ENCODE data around the gene CDC42EP5. TPM values are rescaled to one million over a fixed set of nuclear protein-coding genes. Genes with fewer than 3 reads are reported as not detected.
A peak's percentile ranks its signal among the peaks of the same experiment; 100 is the strongest.

Gene CDC42EP5
- total and polyA plus RNA-seq, 10 of the 15 experiments (the other 5 are each of a cell fraction or from before 2014, with no cell fraction given), result 0.42 to 1.8 (median 1.4) TPM; not detected in 6

DNA sequence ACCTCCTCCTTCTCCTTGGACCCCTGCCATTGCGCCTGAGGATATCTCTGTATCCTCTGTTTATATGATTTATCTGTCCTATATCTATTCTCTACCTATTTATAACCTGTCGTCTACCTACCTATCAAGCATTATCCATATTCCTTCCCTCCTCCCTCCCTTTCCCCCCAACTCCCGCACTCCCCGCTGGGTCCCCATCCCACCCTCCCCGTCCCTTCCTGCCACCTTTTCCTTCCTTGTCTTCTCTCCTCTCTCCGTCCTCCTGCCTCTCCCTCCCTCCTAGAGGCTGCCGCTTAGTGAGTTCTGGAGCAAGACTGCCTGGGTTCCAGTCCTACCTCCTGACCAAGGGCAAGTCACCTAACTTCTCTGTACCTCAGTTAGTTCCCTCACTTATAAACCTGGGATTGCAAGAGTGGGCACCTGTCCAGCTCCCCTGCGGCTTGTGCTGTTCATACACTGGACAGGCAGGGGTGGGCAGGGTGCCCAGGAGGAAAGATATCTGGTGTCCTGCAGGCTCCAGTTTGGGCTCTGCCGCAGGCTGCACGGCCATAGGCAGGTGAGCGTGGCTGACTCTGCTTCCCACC is 41.7 kb downstream of the CDC42EP5 start:
- CTCF ChIA-PET, result no interaction called here
- H3K9ac ChIP-seq (ENCODE audit: control insufficient read depth, insufficient read depth, low read length), result no peak overlapping the region
- H3K36me3 ChIP-seq (ENCODE audit: control insufficient read depth in 2 of 2, insufficient read depth in 2 of 2, low read length in 1 of 2), result no peaks in the 10 kb centered on the region; a peak in 1 of 4 replicates
- no peak for ATAC-seq
- in situ Hi-C loops (cut with MboI), result no loop called here
- POLR2A ChIA-PET, result interaction anchor here (1.0 kb wide), 2 partner anchors 15 to 17 kb away, joined by 3 read pairs; partner anchors contain the start of gene LENG8
- RAD21 ChIA-PET (ENCODE audit: unreplicated experiment), result no interaction called here
- H3K9me3 ChIP-seq (replicated peaks; ENCODE audit: control insufficient read depth, insufficient read depth, low read length), result no peaks in the 10 kb centered on the region
- no peak for DNase-seq (ENCODE audit: low read depth, low spot score)
- no peak overlapping the region for H3K4me2 ChIP-seq (ENCODE audit: control insufficient read depth, insufficient read depth)
- no peak overlapping the region for H2AFZ ChIP-seq (ENCODE audit: control insufficient read depth, low read depth, low read length)
- SMC1A ChIA-PET (ENCODE audit: uncharacterized antibody, unreplicated experiment), result no interaction called here
- H3K27ac ChIP-seq (ENCODE audit: control insufficient read depth, insufficient read depth), result no peak overlapping the region
- no peaks in the 10 kb centered on the region; the same call in 1 of the 2 replicates for H4K20me1 ChIP-seq (ENCODE audit: control insufficient read depth, insufficient read depth)
- no peak for FAIRE-seq
- TF ChIP-seq KAT2A (conservative IDR thresholded peaks at IDR 0.05; ENCODE audit: control insufficient read depth, low read depth, low read length), result no peak
- intact Hi-C loops (cut with micrococcal nuclease; ENCODE audit: unreplicated experiment), result no loop called here
- H3K4me3 ChIP-seq, result no peak overlapping the region
- H3K79me2 ChIP-seq (ENCODE audit: control insufficient read depth, insufficient read depth, low read length), result no peaks in the 10 kb centered on the region
- BruUV-seq (replicated peaks), result no TSS peak
- 96% methylated on average over 4 of the region's 11 CpGs for WGBS (ENCODE audit: insufficient coverage, insufficient replicate concordance, low lambda C conversion rate, missing lambda C conversion rate)
- H3K27me3 ChIP-seq (replicated peaks in 1 of 2; ENCODE audit: control insufficient read depth in 2 of 2, insufficient read depth in 2 of 2, low read length in 1 of 2), result no peaks in the 10 kb centered on the region; a peak in 1 of 4 replicates
- H3K4me1 ChIP-seq (ENCODE audit: control insufficient read depth, insufficient read depth, low read length), result no peaks in the 10 kb centered on the region

DNA sequence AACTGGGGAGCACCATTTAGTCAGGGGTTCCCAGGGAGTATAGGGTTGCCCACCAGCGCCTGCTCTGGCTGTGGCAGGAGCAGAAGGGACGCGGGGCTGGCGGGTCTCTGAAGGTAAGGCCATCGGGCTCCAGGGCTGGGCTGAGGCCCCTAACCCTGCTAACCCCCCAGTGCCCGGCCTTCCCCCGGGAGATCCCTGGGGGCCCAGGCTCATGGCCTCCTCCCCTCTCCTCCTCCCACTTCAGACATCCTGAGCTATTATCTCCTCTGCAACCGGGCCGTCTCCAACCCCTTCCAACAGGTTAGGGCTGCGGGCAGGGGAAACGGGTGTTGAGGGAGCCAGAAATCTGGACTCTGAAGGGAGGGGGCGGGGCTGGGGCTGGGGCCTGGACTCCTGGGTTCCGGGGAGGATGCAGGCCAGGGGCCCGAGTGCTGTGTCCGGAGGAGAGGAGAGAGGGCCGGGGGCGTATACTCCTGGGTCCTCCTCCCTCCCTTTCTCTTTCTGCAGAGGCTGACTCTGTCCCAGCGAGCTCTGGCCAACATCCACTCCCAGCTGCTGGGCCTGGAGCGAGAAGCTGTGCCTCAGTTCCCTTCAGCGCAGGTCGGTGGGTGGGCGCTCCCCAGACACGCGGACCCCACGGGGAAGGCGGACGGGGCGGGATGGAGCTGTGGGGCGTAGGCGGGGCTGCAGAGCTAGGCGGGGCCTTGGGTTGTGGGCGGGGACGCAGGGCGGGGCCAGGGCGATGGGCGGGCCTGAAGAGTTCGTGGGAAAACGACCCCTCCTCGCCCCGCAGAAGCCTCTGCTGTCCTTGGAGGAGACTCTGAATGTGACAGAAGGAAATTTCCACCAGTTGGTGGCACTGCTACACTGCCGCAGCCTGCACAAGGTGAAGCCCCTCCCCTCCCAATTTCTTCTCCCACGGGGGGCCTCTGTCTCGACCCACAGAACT is 42.5 kb downstream of the CDC42EP5 start:
- DNase-seq (ENCODE audit: low read depth, low spot score) (no peak), FAIRE-seq (no peak), ATAC-seq (peak; percentile 89)
- TF ChIP-seq DPF2 (IDR thresholded peaks at IDR 0.05) (no peak), POLR2A (IDR thresholded peaks at IDR 0.05; ENCODE audit: low read depth, low read length) (peak; percentile 31; the same call in 1 of the 2 replicates), CTCF (IDR thresholded peaks at IDR 0.05 in 2 of 3, conservative IDR thresholded peaks at IDR 0.05 in 1 of 3; ENCODE audit: control insufficient read depth in 2 of 3, extremely low read depth in 1 of 3, insufficient read depth in 1 of 3, low read depth in 3 of 3, low read length in 3 of 3) (peak in 1 of 3 experiments; percentile 38; a peak in 1 of 6 replicates)
- Histone ChIP-seq H3K4me3 (no peak overlapping the region), H3K27ac (ENCODE audit: control insufficient read depth, insufficient read depth) (no peak overlapping the region), H3K4me1 (ENCODE audit: control insufficient read depth, insufficient read depth, low read length) (no peaks in the 10 kb centered on the region), H3K27me3 (replicated peaks in 1 of 2; ENCODE audit: control insufficient read depth in 2 of 2, insufficient read depth in 2 of 2, low read length in 1 of 2) (no peaks in the 10 kb centered on the region; a peak in 1 of 4 replicates), H3K4me2 (ENCODE audit: control insufficient read depth, insufficient read depth) (peak overlapping the region; percentile 71; the same call in 1 of the 2 replicates), H3K79me2 (ENCODE audit: control insufficient read depth, insufficient read depth, low read length) (no peaks in the 10 kb centered on the region), H2AFZ (ENCODE audit: control insufficient read depth, low read depth, low read length) (no peak overlapping the region), H3K9ac (ENCODE audit: control insufficient read depth, insufficient read depth, low read length) (no peak overlapping the region), H3K9me3 (replicated peaks; ENCODE audit: control insufficient read depth, insufficient read depth, low read length) (no peaks in the 10 kb centered on the region), H3K36me3 (ENCODE audit: control insufficient read depth in 2 of 2, insufficient read depth in 2 of 2, low read length in 1 of 2) (no peaks in the 10 kb centered on the region; a peak in 1 of 4 replicates), H4K20me1 (ENCODE audit: control insufficient read depth, insufficient read depth) (no peaks in the 10 kb centered on the region; the same call in 1 of the 2 replicates)
- BruUV-seq (replicated peaks), result no TSS peak
- WGBS (ENCODE audit: insufficient coverage, insufficient replicate concordance, low lambda C conversion rate, missing lambda C conversion rate), result 8% methylated on average over 37 of the region's 43 CpGs
- ChIA-PET POLR2A (interaction anchor here (0.6 to 1.0 kb wide), 3 partner anchors 10 to 18 kb away, joined by 3 read pairs; partner anchors contain the start of gene LENG8), SMC1A (ENCODE audit: uncharacterized antibody, unreplicated experiment) (no interaction called here), RAD21 (ENCODE audit: unreplicated experiment) (interaction anchor here (0.6 to 1.0 kb wide), 2 partner anchors 14 to 244 kb away, joined by 3 read pairs; no protein-coding TSS in a partner anchor), CTCF (interaction anchor here (1.5 kb wide), 2 partner anchors 18 to 47 kb away, joined by 4 read pairs; partner anchors contain the start of gene LENG8)
- in situ Hi-C loops (cut with MboI) (no loop called here), intact Hi-C loops (cut with micrococcal nuclease; ENCODE audit: unreplicated experiment) (no loop called here)

Measured in GM12878 (cell line).